PFSK-1 (cell line): ENCODE results near the gene EFCAB11. TPM values are rescaled to one million over a fixed set of nuclear protein-coding genes. Genes with fewer than 3 reads are reported as not detected.

ENCODE experiments used
- FOXP2 ChIP-seq: optimal IDR thresholded peaks from 2 replicates; pipeline ENCODE3; 2011; ENCODE audit warnings: borderline replicate concordance, control low read depth, inconsistent platforms; ENCODE audit not compliant: insufficient read depth; ENCODE audit errors: extremely low read length, extremely low read depth
- POLR2AphosphoS5 ChIP-seq: IDR thresholded peaks from 2 replicates; pipeline ENCODE4 v1.6.1; 2012; ENCODE audit warnings: low read depth, mild to moderate bottlenecking, control low read depth, low read length, moderate library complexity
- SIN3A ChIP-seq: IDR thresholded peaks from 2 replicates; pipeline ENCODE4 v1.6.1; 2012; ENCODE audit warnings: mild to moderate bottlenecking, low read length, moderate library complexity, borderline replicate concordance; ENCODE audit not compliant: insufficient read depth
- TAF1 ChIP-seq: IDR thresholded peaks from 2 replicates; pipeline ENCODE4 v1.6.1; 2012; ENCODE audit warnings: low read length, control low read depth, borderline replicate concordance; ENCODE audit not compliant: insufficient read depth
- polyA plus RNA-seq: library from polyadenylated mRNA; unstranded; fragments of >200 nt; gene quantifications from one replicate; pipeline ENCODE4 v1.2.1, GENCODE V29; 2012; ENCODE audit warnings: low read depth, missing spikeins; ENCODE audit not compliant: insufficient read length
- TF ChIP-seq, protein P1 (sequence below), 2 experiments: IDR thresholded peaks; 2 replicates each; pipeline versions ENCODE4 v1.6.1 to v1.8.0; 2011 to 2012; ENCODE audit warnings: low read depth in 2 of 2, low read length in 2 of 2, control low read depth in 1 of 2, inconsistent platforms in 1 of 2, mild to moderate bottlenecking in 1 of 2, moderate library complexity in 1 of 2; ENCODE audit not compliant: insufficient read depth in 1 of 2

Gene EFCAB11, protein sequence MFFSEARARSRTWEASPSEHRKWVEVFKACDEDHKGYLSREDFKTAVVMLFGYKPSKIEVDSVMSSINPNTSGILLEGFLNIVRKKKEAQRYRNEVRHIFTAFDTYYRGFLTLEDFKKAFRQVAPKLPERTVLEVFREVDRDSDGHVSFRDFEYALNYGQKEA
- 2.6 TPM for polyA plus RNA-seq

DNA sequence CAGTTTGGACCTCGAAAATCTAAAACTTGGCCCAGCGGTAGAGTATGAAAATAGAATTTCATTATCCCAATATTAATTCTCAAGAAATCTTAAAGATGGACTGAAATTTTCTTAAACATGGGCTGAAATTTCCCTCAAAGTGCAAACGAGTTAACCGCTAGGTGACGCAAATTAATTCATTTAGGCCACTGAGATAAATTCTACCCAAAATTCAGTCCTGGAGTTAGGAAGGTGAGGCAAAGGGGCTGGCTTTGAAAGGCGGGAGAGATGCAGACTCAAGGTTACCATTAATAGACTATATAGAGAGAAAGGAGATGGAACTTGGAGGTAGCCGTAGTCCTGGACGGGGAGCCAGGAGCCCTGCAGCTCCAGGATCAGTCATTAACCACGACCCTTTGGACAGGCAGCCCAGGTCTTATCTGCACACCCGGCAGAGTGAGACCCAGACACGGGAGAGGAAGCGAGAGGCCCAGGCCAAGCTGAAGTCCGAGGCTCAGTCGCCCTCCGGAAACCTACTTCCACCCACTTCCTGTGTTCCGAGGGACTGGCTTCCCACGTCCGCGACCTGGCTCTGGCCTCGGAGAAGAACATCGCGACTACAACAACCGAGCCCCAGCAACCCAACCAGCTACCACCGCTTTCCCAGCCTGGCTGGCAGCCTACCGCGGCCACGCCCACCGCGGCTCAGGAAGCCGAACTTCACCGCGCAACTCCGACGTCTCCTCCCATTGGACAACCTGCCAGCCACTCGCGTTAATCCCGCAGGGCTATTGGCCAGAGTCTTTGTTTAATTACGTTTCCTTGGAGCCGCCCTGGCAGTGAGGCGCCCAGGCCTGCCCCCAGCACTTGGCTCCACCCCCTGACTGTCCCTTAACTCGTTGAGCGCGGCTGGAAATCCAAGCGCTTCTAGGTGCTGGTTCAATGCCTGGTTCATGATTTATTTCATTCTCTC lies at the start of gene EFCAB11:
TSS of gene EFCAB11 (minus strand) at position 661 of the 952 bp plus-strand sequence. CDS start at position 591, 70 bp downstream.
- peak; percentile 65 for TF ChIP-seq FOXP2
- TF ChIP-seq POLR2AphosphoS5: peak; percentile 76
- TF ChIP-seq, protein P1, sequence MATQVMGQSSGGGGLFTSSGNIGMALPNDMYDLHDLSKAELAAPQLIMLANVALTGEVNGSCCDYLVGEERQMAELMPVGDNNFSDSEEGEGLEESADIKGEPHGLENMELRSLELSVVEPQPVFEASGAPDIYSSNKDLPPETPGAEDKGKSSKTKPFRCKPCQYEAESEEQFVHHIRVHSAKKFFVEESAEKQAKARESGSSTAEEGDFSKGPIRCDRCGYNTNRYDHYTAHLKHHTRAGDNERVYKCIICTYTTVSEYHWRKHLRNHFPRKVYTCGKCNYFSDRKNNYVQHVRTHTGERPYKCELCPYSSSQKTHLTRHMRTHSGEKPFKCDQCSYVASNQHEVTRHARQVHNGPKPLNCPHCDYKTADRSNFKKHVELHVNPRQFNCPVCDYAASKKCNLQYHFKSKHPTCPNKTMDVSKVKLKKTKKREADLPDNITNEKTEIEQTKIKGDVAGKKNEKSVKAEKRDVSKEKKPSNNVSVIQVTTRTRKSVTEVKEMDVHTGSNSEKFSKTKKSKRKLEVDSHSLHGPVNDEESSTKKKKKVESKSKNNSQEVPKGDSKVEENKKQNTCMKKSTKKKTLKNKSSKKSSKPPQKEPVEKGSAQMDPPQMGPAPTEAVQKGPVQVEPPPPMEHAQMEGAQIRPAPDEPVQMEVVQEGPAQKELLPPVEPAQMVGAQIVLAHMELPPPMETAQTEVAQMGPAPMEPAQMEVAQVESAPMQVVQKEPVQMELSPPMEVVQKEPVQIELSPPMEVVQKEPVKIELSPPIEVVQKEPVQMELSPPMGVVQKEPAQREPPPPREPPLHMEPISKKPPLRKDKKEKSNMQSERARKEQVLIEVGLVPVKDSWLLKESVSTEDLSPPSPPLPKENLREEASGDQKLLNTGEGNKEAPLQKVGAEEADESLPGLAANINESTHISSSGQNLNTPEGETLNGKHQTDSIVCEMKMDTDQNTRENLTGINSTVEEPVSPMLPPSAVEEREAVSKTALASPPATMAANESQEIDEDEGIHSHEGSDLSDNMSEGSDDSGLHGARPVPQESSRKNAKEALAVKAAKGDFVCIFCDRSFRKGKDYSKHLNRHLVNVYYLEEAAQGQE (IDR thresholded peaks at IDR 0.05; ENCODE audit: insufficient read depth in 1 of 2, low read depth in 2 of 2, low read length in 2 of 2): no peak
- TF ChIP-seq SIN3A: peak; percentile 61; the same call in 1 of the 2 replicates
- peak; percentile 72; the same call in 1 of the 2 replicates for TF ChIP-seq TAF1

DNA sequence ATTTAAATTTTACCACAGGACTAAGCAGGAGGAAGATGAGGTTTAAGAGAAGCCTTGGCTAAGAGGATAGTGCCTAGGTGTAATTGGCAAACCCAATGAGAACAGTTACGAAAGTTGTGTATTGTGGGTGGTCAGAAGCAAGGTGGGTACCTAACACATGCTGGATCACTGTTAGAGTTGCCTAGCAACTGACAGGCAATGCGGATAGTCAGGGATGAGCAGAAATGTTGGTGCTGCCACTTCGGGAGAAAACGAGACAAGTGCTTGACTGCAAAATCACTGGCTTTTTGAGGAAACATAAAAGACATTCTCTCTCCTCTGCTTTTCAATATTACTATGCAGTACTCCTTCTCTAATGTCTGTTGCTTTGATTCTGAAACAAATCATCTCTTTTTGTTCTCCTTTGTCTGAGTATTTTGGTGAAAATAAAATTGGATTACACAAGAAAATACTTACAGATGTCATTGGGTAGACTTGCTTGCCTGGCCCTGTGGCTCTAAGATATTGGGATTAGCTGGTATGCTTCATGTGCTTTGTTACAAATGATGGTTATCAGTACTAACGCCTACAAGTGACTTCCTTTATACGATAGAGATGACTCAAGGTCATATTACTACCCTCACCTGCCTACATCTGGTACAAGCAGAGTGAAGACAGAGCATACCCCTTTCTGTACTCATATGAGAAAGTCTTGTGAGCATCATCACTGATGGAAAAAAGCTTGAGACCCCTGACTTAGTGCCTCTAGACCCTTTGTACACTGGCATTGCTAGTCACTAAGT lies 49.2 kb upstream of the EFCAB11 start:
- TF ChIP-seq FOXP2 (no peak), SIN3A (no peak), TAF1 (no peak), POLR2AphosphoS5 (no peak)
- TF ChIP-seq, protein P1 (IDR thresholded peaks at IDR 0.05; ENCODE audit: insufficient read depth in 1 of 2, low read depth in 2 of 2, low read length in 2 of 2): no peak

DNA sequence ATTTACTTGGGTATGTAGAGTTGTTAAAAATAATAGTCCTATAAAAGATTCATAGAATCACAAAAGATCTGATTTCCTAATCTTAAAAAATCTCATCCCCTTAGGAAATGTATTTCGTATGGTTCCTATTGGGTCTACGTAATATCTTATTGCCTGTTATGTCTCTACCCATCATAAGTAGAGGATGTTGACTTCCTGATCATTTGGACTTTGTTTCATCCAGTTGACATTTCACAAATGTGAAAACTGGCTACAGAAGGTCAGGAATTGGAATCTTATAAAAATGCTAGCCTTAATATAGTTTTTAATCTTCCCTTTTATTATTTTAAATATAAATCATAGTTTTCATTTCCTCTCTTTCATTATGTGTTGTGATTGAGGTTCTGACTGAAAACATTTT lies 46.4 kb upstream of the EFCAB11 start:
- TF ChIP-seq, protein P1 (IDR thresholded peaks at IDR 0.05; ENCODE audit: insufficient read depth in 1 of 2, low read depth in 2 of 2, low read length in 2 of 2): no peak
- no peak for TF ChIP-seq SIN3A
- no peak for TF ChIP-seq POLR2AphosphoS5
- no peak for TF ChIP-seq FOXP2
- no peak for TF ChIP-seq TAF1

DNA sequence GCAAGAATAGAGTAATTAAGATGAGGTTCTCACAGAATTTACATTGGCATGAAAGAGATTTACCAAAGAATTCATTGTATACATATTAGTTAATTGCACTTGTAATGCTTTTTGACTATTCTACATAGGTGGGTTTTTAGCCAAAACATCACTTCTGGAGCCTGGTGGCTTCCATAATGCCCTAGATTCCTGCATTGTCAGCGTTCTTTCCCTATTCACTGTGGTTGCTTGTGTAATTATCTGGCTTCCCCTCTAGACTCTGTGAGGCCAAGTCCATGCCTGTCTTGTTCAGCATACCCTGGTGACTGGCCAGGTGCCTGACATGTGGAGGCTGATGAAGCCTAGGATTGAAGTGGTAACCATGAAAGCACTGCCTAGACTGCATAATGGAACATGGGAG lies 42.4 kb upstream of the EFCAB11 start:
- no peak for TF ChIP-seq SIN3A
- TF ChIP-seq, protein P1 (IDR thresholded peaks at IDR 0.05; ENCODE audit: insufficient read depth in 1 of 2, low read depth in 2 of 2, low read length in 2 of 2): no peak
- TF ChIP-seq TAF1: no peak
- TF ChIP-seq POLR2AphosphoS5: no peak
- no peak for TF ChIP-seq FOXP2
